H9 (cell line): Measurements from ENCODE around the gene STRIP1. TPM values are rescaled to one million over a fixed set of nuclear protein-coding genes. Genes with fewer than 3 reads are reported as not detected.

Experiments used
- DNase-seq: peaks from one replicate; pipeline ENCODE4 v3.0.0-alpha.2; 2017
- H2AFZ ChIP-seq: one replicate; pipeline ENCODE4 v1.6.1; 2013; ENCODE audit warnings: mild to moderate bottlenecking, low read length, control low read depth, moderate library complexity
- H2AK5ac ChIP-seq: 2 replicates; pipeline ENCODE4 v1.6.1; 2013; ENCODE audit warnings: low read length, control low read depth, mixed read lengths; ENCODE audit not compliant: insufficient read length
- H2BK120ac ChIP-seq: one replicate; pipeline ENCODE4 v1.6.1; 2013; ENCODE audit warnings: low read depth, mild to moderate bottlenecking, low read length, control low read depth, inconsistent platforms; ENCODE audit not compliant: poor library complexity, severe bottlenecking
- H2BK12ac ChIP-seq: 2 replicates; pipeline ENCODE4 v1.6.1; 2013; ENCODE audit warnings: low read length, control low read depth, mixed read lengths, low read depth; ENCODE audit not compliant: insufficient read length
- H2BK15ac ChIP-seq: 2 replicates; pipeline ENCODE4 v1.6.1; 2013; ENCODE audit warnings: low read depth, low read length, control low read depth
- H2BK20ac ChIP-seq: one replicate; pipeline ENCODE4 v1.6.1; 2013; ENCODE audit warnings: low read depth, mild to moderate bottlenecking, low read length, control low read depth, inconsistent platforms; ENCODE audit not compliant: poor library complexity, severe bottlenecking
- H2BK5ac ChIP-seq: 2 replicates; pipeline ENCODE4 v1.6.1; 2013; ENCODE audit warnings: low read length, control low read depth, mixed read lengths; ENCODE audit not compliant: insufficient read length
- H3K14ac ChIP-seq: 2 replicates; pipeline ENCODE4 v1.6.1; 2013; ENCODE audit warnings: low read length, control low read depth; ENCODE audit not compliant: insufficient read depth
- H3K18ac ChIP-seq: 2 replicates; pipeline ENCODE4 v1.6.1; 2013; ENCODE audit warnings: low read depth, mild to moderate bottlenecking, mixed read lengths, low read length, control low read depth; ENCODE audit not compliant: insufficient read length
- H3K23ac ChIP-seq: 2 replicates; pipeline ENCODE4 v1.6.1; 2013; ENCODE audit warnings: low read length, control low read depth, mixed read lengths, low read depth; ENCODE audit not compliant: insufficient read length
- H3K23me2 ChIP-seq: 2 replicates; pipeline ENCODE4 v1.6.1; 2013; ENCODE audit warnings: low read depth, mild to moderate bottlenecking, mixed read lengths, low read length, control low read depth; ENCODE audit not compliant: insufficient read length, poor library complexity, severe bottlenecking
- H3K27ac ChIP-seq: 2 replicates; pipeline ENCODE4 v1.5.1; 2013; ENCODE audit warnings: low read length, control low read depth, mixed read lengths, low read depth; ENCODE audit not compliant: insufficient read length
- H3K27me3 ChIP-seq: 2 replicates; pipeline ENCODE4 v1.6.1; 2013; ENCODE audit warnings: low read length, control low read depth, inconsistent platforms; ENCODE audit not compliant: insufficient read depth
- H3K4ac ChIP-seq: 2 replicates; pipeline ENCODE4 v1.6.1; 2013; ENCODE audit warnings: low read depth, mild to moderate bottlenecking, control low read depth, inconsistent platforms, low read length, moderate library complexity
- H3K4me1 ChIP-seq: 2 replicates; pipeline ENCODE4 v1.6.1; 2013; ENCODE audit warnings: low read length, control low read depth, inconsistent platforms; ENCODE audit not compliant: insufficient read depth
- H3K4me2 ChIP-seq: 2 replicates; pipeline ENCODE4 v1.6.1; 2013; ENCODE audit warnings: low read length, control low read depth, mixed read lengths; ENCODE audit not compliant: insufficient read length, insufficient read depth
- H3K56ac ChIP-seq: 2 replicates; pipeline ENCODE4 v1.6.1; 2013; ENCODE audit warnings: low read depth, mild to moderate bottlenecking, mixed read lengths, low read length, control low read depth; ENCODE audit not compliant: insufficient read length
- H3K79me1 ChIP-seq: 2 replicates; pipeline ENCODE4 v1.6.1; 2013; ENCODE audit warnings: low read depth, mild to moderate bottlenecking, moderate library complexity, low read length, control low read depth, inconsistent platforms; ENCODE audit not compliant: insufficient read depth, poor library complexity, severe bottlenecking
- H3K79me2 ChIP-seq: 2 replicates; pipeline ENCODE4 v1.6.1; 2013; ENCODE audit warnings: low read length, control low read depth, inconsistent platforms; ENCODE audit not compliant: insufficient read depth
- H3K9ac ChIP-seq: 2 replicates; pipeline ENCODE4 v1.6.1; 2013; ENCODE audit warnings: low read length, control low read depth, mixed read lengths; ENCODE audit not compliant: insufficient read length; ENCODE audit errors: extremely low read depth
- H3K9me3 ChIP-seq: one replicate; pipeline ENCODE4 v1.6.1; 2013; ENCODE audit warnings: low read depth, low read length, inconsistent platforms; ENCODE audit not compliant: control insufficient read depth
- H3T11ph ChIP-seq: one replicate; pipeline ENCODE4 v1.6.1; 2013; ENCODE audit warnings: mild to moderate bottlenecking, low read length, control low read depth, inconsistent platforms
- H4K20me1 ChIP-seq: one replicate; pipeline ENCODE4 v1.6.1; 2013; ENCODE audit not compliant: control insufficient read depth, insufficient read length, insufficient read depth
- H4K5ac ChIP-seq: 2 replicates; pipeline ENCODE4 v1.6.1; 2013; ENCODE audit warnings: low read depth, mild to moderate bottlenecking, mixed read lengths, low read length, control low read depth; ENCODE audit not compliant: insufficient read length
- H4K8ac ChIP-seq: replicated peaks from 2 replicates; pipeline ENCODE4 v1.6.1; 2013; ENCODE audit warnings: low read length, control low read depth, mixed read lengths, low read depth; ENCODE audit not compliant: insufficient read length
- H4K91ac ChIP-seq: 2 replicates; pipeline ENCODE4 v1.6.1; 2013; ENCODE audit warnings: low read depth, mild to moderate bottlenecking, moderate library complexity, mixed read lengths, low read length, control low read depth; ENCODE audit not compliant: insufficient read length
- H3K27ac Mint-ChIP-seq, 3 experiments: 2 replicates in 2 of 3; 3 replicates in 1 of 3; pipeline ENCODE4 v1.8.0; 2020 to 2021; ENCODE audit warnings: mixed read lengths in 3 of 3, mild to moderate bottlenecking in 1 of 3, moderate library complexity in 1 of 3
- H3K27me3 Mint-ChIP-seq: 2 replicates; pipeline ENCODE4 v1.8.0; 2021; ENCODE audit warnings: low read depth, mild to moderate bottlenecking, moderate library complexity, mixed read lengths
- H3K36me3 Mint-ChIP-seq, 3 experiments: 2 replicates in 2 of 3; 3 replicates in 1 of 3; pipeline ENCODE4 v1.8.0; 2020 to 2021; ENCODE audit warnings: low read depth in 3 of 3, mixed read lengths in 3 of 3; ENCODE audit not compliant: insufficient read depth in 1 of 3
- H3K4me1 Mint-ChIP-seq, 2 experiments: 2 replicates each; pipeline ENCODE4 v1.8.0; 2020; ENCODE audit warnings: mixed read lengths in 2 of 2
- H3K4me3 Mint-ChIP-seq, 2 experiments: 2 replicates in 1 of 2; 3 replicates in 1 of 2; pipeline ENCODE4 v1.8.0; 2020 to 2021; ENCODE audit warnings: mild to moderate bottlenecking in 2 of 2, mixed read lengths in 2 of 2, moderate library complexity in 1 of 2
- H3K9me3 Mint-ChIP-seq, 2 experiments: 2 replicates in 1 of 2; 3 replicates in 1 of 2; pipeline ENCODE4 v1.8.0; 2020; ENCODE audit warnings: mild to moderate bottlenecking in 2 of 2, mixed read lengths in 2 of 2, moderate library complexity in 1 of 2
- WGBS: extraction: QIAGEN DNeasy Blood & Tissue Kit; methylation state at CpG from one replicate; pipeline ENCODE4 v1.1.7; 2013; ENCODE audit warnings: missing lambda C conversion rate, low lambda C conversion rate, mixed read lengths; ENCODE audit not compliant: insufficient read length; ENCODE audit errors: extremely low coverage; 5-methylcytosine and 5-hydroxymethylcytosine counted together
- total RNA-seq: library from RNA; stranded (reverse); gene quantifications from 2 replicates; pipeline ENCODE4 v1.2.1, GENCODE V29; 2021
- TF ChIP-seq, protein P1 (sequence below): fragments of 200-600 bp; sonication (generic); conservative IDR thresholded peaks from 3 replicates; pipeline ENCODE4 v1.8.0; 2021; ENCODE audit warnings: antibody characterized with exemption, mild to moderate bottlenecking

The STRIP1 gene
- total RNA-seq, 1 experiment from 2014 or later, result 43.6 TPM

DNA sequence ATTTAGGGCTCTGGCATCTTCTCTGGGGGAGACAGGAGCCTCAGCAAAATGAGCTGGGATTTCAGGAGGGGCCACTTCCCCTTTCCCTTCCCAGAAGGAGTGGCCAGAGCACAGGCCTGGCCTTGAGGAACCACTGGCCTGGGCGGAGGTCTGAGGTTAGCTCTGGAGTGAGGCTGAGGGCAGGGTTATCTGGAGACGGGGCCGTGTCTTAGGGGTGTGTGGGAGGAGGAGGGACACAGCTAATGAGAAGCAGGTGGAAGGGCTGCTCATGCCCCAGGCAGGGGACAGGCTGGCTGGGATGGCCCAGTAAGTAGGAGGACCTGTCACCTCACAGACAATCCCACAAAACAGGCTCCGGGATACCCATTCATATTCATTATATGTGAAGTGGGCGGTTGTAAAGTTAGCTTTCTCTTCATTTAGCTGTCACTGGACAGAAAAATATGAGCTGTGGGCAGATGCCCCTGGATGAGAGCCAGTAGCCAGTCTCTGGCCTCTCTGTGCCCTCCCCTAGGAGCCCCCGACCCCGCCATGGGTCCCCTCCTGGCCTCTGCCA, 23.6 kb downstream of the STRIP1 start:
- H3K27me3 Mint-ChIP-seq, result no peaks in the 10 kb centered on the region; the same call in 1 of the 2 replicates
- H3K27me3 ChIP-seq, result no peaks in the 10 kb centered on the region
- TF ChIP-seq, protein P1, sequence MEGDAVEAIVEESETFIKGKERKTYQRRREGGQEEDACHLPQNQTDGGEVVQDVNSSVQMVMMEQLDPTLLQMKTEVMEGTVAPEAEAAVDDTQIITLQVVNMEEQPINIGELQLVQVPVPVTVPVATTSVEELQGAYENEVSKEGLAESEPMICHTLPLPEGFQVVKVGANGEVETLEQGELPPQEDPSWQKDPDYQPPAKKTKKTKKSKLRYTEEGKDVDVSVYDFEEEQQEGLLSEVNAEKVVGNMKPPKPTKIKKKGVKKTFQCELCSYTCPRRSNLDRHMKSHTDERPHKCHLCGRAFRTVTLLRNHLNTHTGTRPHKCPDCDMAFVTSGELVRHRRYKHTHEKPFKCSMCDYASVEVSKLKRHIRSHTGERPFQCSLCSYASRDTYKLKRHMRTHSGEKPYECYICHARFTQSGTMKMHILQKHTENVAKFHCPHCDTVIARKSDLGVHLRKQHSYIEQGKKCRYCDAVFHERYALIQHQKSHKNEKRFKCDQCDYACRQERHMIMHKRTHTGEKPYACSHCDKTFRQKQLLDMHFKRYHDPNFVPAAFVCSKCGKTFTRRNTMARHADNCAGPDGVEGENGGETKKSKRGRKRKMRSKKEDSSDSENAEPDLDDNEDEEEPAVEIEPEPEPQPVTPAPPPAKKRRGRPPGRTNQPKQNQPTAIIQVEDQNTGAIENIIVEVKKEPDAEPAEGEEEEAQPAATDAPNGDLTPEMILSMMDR, result no peak
- no peak for DNase-seq
- H2AFZ ChIP-seq, result no peak overlapping the region
- H3K4me3 Mint-ChIP-seq, result no peak overlapping the region
- H3K27ac Mint-ChIP-seq, result no peak overlapping the region
- H3K9ac ChIP-seq, result no peak overlapping the region
- H3K14ac ChIP-seq, result no peak overlapping the region
- no peaks in the 10 kb centered on the region for H4K20me1 ChIP-seq
- WGBS, result no CpG with 5 or more reads among the region's 7 CpGs
- H4K5ac ChIP-seq, result no peak overlapping the region
- H2AK5ac ChIP-seq, result no peak overlapping the region
- H3K4ac ChIP-seq, result no peak overlapping the region
- no peaks in the 10 kb centered on the region for H3K4me1 Mint-ChIP-seq
- no peak overlapping the region for H4K8ac ChIP-seq
- H2BK120ac ChIP-seq, result no peak overlapping the region
- no peak overlapping the region for H2BK20ac ChIP-seq
- no peak overlapping the region for H3K18ac ChIP-seq
- H2BK12ac ChIP-seq, result no peak overlapping the region
- H2BK5ac ChIP-seq, result no peak overlapping the region
- H3K23me2 ChIP-seq, result no peaks in the 10 kb centered on the region
- H3K9me3 Mint-ChIP-seq, result no peaks in the 10 kb centered on the region
- H3K79me2 ChIP-seq, result no peaks in the 10 kb centered on the region
- H3K23ac ChIP-seq, result no peak overlapping the region
- no peak overlapping the region for H3K56ac ChIP-seq
- peaks cover 35 to 72% (median 70%) of the 10 kb centered on the region in 3 experiments for H3K36me3 Mint-ChIP-seq
- no peak overlapping the region for H4K91ac ChIP-seq
- H3K4me2 ChIP-seq, result no peak overlapping the region
- no peak overlapping the region for H2BK15ac ChIP-seq
- H3K79me1 ChIP-seq, result no peaks in the 10 kb centered on the region
- H3K4me1 ChIP-seq, result no peaks in the 10 kb centered on the region
- H3K27ac ChIP-seq, result no peak overlapping the region
- H3T11ph ChIP-seq, result no peak overlapping the region
- H3K9me3 ChIP-seq, result no peaks in the 10 kb centered on the region
